OCI-LY7 (cell line): Measurements from ENCODE around the gene LINC01488.

ENCODE experiments used
- EZH2phosphoT487 ChIP-seq: fragments of 200-600 bp; sonication (generic); IDR thresholded peaks from 2 replicates; pipeline ENCODE4 v1.6.1; 2018; ENCODE audit warnings: low read depth, borderline replicate concordance, mild to moderate bottlenecking, mixed run types, antibody characterized with exemption, low read length, moderate library complexity, mixed read lengths
- TF ChIP-seq, protein P1 (sequence below): fragments of 200-600 bp; sonication (generic); conservative IDR thresholded peaks from 2 replicates; pipeline ENCODE4 v1.5.1; 2014; ENCODE audit warnings: mild to moderate bottlenecking, antibody characterized with exemption, low read length, moderate library complexity, mixed read lengths

DNA sequence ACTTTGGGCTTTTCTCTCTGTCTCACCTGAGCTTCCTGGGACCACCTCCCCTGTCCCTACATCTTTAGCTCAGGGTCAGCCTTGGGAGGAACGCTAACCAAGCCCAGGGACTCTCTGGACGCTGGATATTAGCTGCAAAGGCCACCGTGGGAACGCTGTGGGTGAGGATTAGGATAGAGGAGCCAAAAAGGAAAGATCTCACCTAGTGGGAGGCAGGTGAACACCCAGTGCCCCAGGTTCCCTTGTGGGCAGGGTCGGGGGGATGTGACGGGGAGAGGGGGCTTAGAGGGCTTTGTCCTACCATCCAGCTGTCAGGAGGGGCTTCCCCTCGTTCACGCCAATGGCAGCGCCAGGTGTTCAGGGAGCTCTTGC is 50.2 kb downstream of the LINC01488 start:
- TF ChIP-seq, protein P1, sequence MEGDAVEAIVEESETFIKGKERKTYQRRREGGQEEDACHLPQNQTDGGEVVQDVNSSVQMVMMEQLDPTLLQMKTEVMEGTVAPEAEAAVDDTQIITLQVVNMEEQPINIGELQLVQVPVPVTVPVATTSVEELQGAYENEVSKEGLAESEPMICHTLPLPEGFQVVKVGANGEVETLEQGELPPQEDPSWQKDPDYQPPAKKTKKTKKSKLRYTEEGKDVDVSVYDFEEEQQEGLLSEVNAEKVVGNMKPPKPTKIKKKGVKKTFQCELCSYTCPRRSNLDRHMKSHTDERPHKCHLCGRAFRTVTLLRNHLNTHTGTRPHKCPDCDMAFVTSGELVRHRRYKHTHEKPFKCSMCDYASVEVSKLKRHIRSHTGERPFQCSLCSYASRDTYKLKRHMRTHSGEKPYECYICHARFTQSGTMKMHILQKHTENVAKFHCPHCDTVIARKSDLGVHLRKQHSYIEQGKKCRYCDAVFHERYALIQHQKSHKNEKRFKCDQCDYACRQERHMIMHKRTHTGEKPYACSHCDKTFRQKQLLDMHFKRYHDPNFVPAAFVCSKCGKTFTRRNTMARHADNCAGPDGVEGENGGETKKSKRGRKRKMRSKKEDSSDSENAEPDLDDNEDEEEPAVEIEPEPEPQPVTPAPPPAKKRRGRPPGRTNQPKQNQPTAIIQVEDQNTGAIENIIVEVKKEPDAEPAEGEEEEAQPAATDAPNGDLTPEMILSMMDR: no peak
- TF ChIP-seq EZH2phosphoT487: no peak
